ENCODE measurements around the gene USP6NL. TPM values are rescaled to one million over a fixed set of nuclear protein-coding genes. Genes with fewer than 3 reads are reported as not detected.

Gene USP6NL
- total and polyA plus RNA-seq, 2 of the 8 experiments (the other 6 are each of a cell fraction or from before 2014, with no cell fraction given) = 10.9 to 28.8 TPM

GRCh38 chr10:11465406-11465805 is 146.0 kb downstream of the USP6NL start:
- Histone ChIP-seq H3K18ac (ENCODE audit: extremely low read depth, low read length) (no peak overlapping the region), H3K9ac (replicated peaks in 1 of 4; ENCODE audit: extremely low read depth in 1 of 4, low read depth in 3 of 4, low read length in 3 of 4) (no peak overlapping the region), H2BK5ac (ENCODE audit: low read depth, low read length) (no peak overlapping the region), H3K4me1 (replicated peaks in 1 of 4; ENCODE audit: control insufficient read depth in 3 of 4, insufficient read depth in 4 of 4, low read length in 3 of 4) (peaks cover 4 to 20% (median 13%) of the 10 kb centered on the region in 4 experiments; a peak in 6 of 7 replicates), H2BK120ac (replicated peaks; ENCODE audit: low read depth, low read length) (no peak overlapping the region), H2BK20ac (ENCODE audit: low read length) (no peak overlapping the region), H3K79me2 (ENCODE audit: control insufficient read depth in 1 of 2, insufficient read depth in 2 of 2, low read length in 2 of 2) (peaks cover 0 to 15% of the 10 kb centered on the region in 2 experiments; a peak in 2 of 4 replicates), H4K20me1 (replicated peaks in 1 of 2; ENCODE audit: control insufficient read depth in 1 of 2, insufficient read depth in 2 of 2, low read length in 2 of 2) (no peaks in the 10 kb centered on the region), H4K8ac (ENCODE audit: extremely low read depth, insufficient read depth, low read length) (no peak overlapping the region), H3K4me3 (ENCODE audit: extremely low read depth in 1 of 4, insufficient read depth in 2 of 4, low read depth in 3 of 4, low read length in 4 of 4) (no peak overlapping the region), H3K36me3 (ENCODE audit: control insufficient read depth in 2 of 4, insufficient read depth in 4 of 4, low read length in 3 of 4) (peaks cover 10 to 19% (median 13%) of the 10 kb centered on the region in 4 experiments; a peak in 7 of 8 replicates), H3K14ac (ENCODE audit: insufficient read length) (no peak overlapping the region), H2BK15ac (ENCODE audit: low read length) (no peak overlapping the region), H3K4ac (replicated peaks; ENCODE audit: insufficient read length, low read depth, low read length) (no peak overlapping the region), H2BK12ac (ENCODE audit: low read depth, low read length) (no peak overlapping the region), H3K27ac (ENCODE audit: low read depth, low read length) (no peak overlapping the region), H3K27me3 (replicated peaks in 1 of 4; ENCODE audit: control insufficient read depth in 3 of 4, extremely low read depth in 1 of 4, insufficient read depth in 3 of 4, low read length in 3 of 4) (no peaks in the 10 kb centered on the region), H4K5ac (ENCODE audit: insufficient read length, low read depth, low read length) (no peak overlapping the region), H3K56ac (replicated peaks; ENCODE audit: insufficient read length, low read depth, low read length) (no peak overlapping the region), H2AK5ac (ENCODE audit: low read depth, low read length) (no peak overlapping the region), H4K91ac (replicated peaks; ENCODE audit: insufficient read length, low read length) (no peak overlapping the region), H2AFZ (ENCODE audit: low read length) (no peak overlapping the region), H3K79me1 (ENCODE audit: low read depth, low read length) (peaks cover 7% of the 10 kb centered on the region; the same call in 1 of the 2 replicates), H3K9me3 (ENCODE audit: insufficient read depth in 2 of 2, low read depth in 1 of 2, low read length in 1 of 2) (no peaks in the 10 kb centered on the region), H3K23ac (ENCODE audit: insufficient read length) (no peak overlapping the region), H3K4me2 (ENCODE audit: insufficient read depth in 1 of 2, low read depth in 2 of 2, low read length in 2 of 2) (no peak overlapping the region), H3K23me2 (ENCODE audit: low read depth, low read length) (peaks cover 2% of the 10 kb centered on the region; the same call in 1 of the 2 replicates)
- WGBS, 2 experiments (ENCODE audit: extremely low coverage in 1 of 2, insufficient coverage in 1 of 2, insufficient read length in 1 of 2, insufficient replicate concordance in 2 of 2, low coverage in 1 of 2, low lambda C conversion rate in 2 of 2, missing lambda C conversion rate in 1 of 2) = 95% methylated on average over 5 of the region's 5 CpGs; no CpG with 5 or more reads in 1 of the 2 experiments
- DNase-seq (ENCODE audit: low read depth in 1 of 2, low spot score in 2 of 2) = no peak
- no peak for FAIRE-seq
- CTCF ChIA-PET (ENCODE audit: partially characterized antibody) = interaction anchor here (0.6 to 3.7 kb wide), 6 partner anchors 8 to 426 kb away, joined by 3 to 20 read pairs (median 4); no protein-coding TSS in a partner anchor
- POLR2A ChIA-PET (ENCODE audit: partially characterized antibody) = interaction anchor here (2.2 kb wide), 1 partner anchor 13 kb away, joined by 5 read pairs; no protein-coding TSS in a partner anchor
- TF ChIP-seq JUND (IDR thresholded peaks at IDR 0.05; ENCODE audit: low read length) (no peak), GABPA (IDR thresholded peaks at IDR 0.05; ENCODE audit: borderline replicate concordance, insufficient read depth, low read length) (no peak), EP300 (IDR thresholded peaks at IDR 0.05; ENCODE audit: borderline replicate concordance in 1 of 2, low read depth in 2 of 2, low read length in 2 of 2) (no peak), CHD1 (IDR thresholded peaks at IDR 0.05; ENCODE audit: low read depth, low read length) (no peak), TEAD4 (IDR thresholded peaks at IDR 0.05; ENCODE audit: low read depth, low read length) (no peak), GTF2F1 (IDR thresholded peaks at IDR 0.05; ENCODE audit: borderline replicate concordance, low read depth, low read length) (no peak), POLR2A (IDR thresholded peaks at IDR 0.05; ENCODE audit: control extremely low read depth in 1 of 2, low read depth in 2 of 2, low read length in 2 of 2) (no peak), SIRT6 (IDR thresholded peaks at IDR 0.05; ENCODE audit: low read length) (no peak), SUZ12 (IDR thresholded peaks at IDR 0.05; ENCODE audit: low read length) (no peak), BCL11A (IDR thresholded peaks at IDR 0.05; ENCODE audit: low read depth in 2 of 2, low read length in 2 of 2) (no peak), SP4 (IDR thresholded peaks at IDR 0.05; ENCODE audit: low read length) (no peak), TBP (IDR thresholded peaks at IDR 0.05; ENCODE audit: low read depth, low read length) (no peak), BRCA1 (IDR thresholded peaks at IDR 0.05; ENCODE audit: low read depth, low read length) (no peak), CHD2 (IDR thresholded peaks at IDR 0.05; ENCODE audit: low read length) (no peak), JUN (IDR thresholded peaks at IDR 0.05; ENCODE audit: low read depth, low read length) (no peak)
- TF ChIP-seq, protein P1, sequence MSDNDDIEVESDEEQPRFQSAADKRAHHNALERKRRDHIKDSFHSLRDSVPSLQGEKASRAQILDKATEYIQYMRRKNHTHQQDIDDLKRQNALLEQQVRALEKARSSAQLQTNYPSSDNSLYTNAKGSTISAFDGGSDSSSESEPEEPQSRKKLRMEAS (IDR thresholded peaks at IDR 0.05) = no peak
